ENCODE measurements around the gene GPR78. TPM values are rescaled to one million over a fixed set of nuclear protein-coding genes. Genes with fewer than 3 reads are reported as not detected.
"Not testable (repeated sequence)": the region's sequence is repeated elsewhere in the genome, so short reads cannot be mapped to it uniquely, and the experiment has no call there.

GPR78 gene
- polyA plus RNA-seq, 4 donors, result 0.06 TPM; not detected in 3

DNA sequence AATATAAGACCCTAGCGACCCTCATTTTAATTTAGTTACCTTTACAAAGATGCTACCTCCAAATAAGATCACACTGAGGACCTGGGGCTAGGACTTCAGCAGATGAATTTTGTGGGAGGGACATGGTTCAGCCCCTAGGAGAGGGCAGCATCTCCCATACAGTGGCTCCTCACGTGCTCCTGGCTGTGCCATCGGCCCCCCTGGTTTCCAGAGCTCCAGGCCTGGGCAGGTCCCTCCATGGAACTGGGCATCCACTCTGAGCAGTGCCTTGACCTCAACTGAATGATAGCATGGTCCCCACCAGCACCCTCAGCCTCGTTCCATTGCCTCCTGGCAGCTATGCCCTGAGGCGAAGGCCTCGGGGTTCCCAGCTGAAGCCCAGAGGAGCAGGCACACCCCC, 51.7 kb downstream of the GPR78 start:
- not testable (repeated sequence) for DNase-seq
- 79 to 88% (median 79%) methylated on average over 2 to 5 of the region's 6 CpGs for WGBS, 3 donors

DNA sequence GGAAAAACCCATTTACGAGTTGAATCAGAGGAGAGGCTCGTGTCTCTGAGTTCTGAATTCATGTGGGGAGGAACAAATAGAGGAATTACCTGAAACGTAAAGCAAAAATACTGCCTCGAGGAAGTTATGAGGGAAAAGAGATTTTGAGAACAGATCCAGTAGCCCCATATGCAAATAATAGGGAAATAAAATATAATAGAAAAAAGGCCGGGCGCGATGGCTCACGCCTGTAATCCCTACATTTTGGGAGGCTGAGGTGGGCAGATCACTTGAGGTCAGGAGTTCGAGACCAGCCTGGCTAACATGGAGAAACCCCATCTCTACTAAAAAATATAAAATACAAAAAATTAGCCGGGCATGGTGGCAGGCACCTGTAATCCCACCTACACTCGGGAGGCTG, 54.6 kb downstream of the GPR78 start:
- H3K36me3 ChIP-seq (ENCODE audit: control insufficient read depth in 3 of 3, insufficient read depth in 2 of 3, low read depth in 1 of 3, low read length in 3 of 3); H3K27ac ChIP-seq (ENCODE audit: low read depth in 1 of 3, low read length in 2 of 3); FAIRE-seq; H3K4me3 ChIP-seq (ENCODE audit: low read depth in 1 of 3, low read length in 3 of 3); H3K27me3 ChIP-seq (ENCODE audit: control insufficient read depth in 3 of 3, insufficient read depth in 3 of 3, low read length in 3 of 3); H3K9me3 ChIP-seq (ENCODE audit: control insufficient read depth in 2 of 2, insufficient read depth in 1 of 2, low read depth in 1 of 2, low read length in 1 of 2); H3K4me1 ChIP-seq (ENCODE audit: control insufficient read depth in 3 of 3, insufficient read depth in 2 of 3, low read depth in 1 of 3, low read length in 2 of 3); DNase-seq: not testable (repeated sequence)
- 67 to 72% (median 72%) methylated on average over 5 to 6 of the region's 11 CpGs for WGBS, 3 donors

More for the DNA sequence above, 51.7 kb downstream of the GPR78 start:
- H3K4me1 ChIP-seq (ENCODE audit: control insufficient read depth in 3 of 3, insufficient read depth in 2 of 3, low read depth in 1 of 3, low read length in 2 of 3); H3K4me3 ChIP-seq (ENCODE audit: low read depth in 1 of 3, low read length in 3 of 3); H3K27ac ChIP-seq (ENCODE audit: low read depth in 1 of 3, low read length in 2 of 3); H3K9me3 ChIP-seq (ENCODE audit: control insufficient read depth in 2 of 2, insufficient read depth in 1 of 2, low read depth in 1 of 2, low read length in 1 of 2); H3K27me3 ChIP-seq (ENCODE audit: control insufficient read depth in 3 of 3, insufficient read depth in 3 of 3, low read length in 3 of 3); FAIRE-seq; H3K36me3 ChIP-seq (ENCODE audit: control insufficient read depth in 3 of 3, insufficient read depth in 2 of 3, low read depth in 1 of 3, low read length in 3 of 3): not testable (repeated sequence)

DNA sequence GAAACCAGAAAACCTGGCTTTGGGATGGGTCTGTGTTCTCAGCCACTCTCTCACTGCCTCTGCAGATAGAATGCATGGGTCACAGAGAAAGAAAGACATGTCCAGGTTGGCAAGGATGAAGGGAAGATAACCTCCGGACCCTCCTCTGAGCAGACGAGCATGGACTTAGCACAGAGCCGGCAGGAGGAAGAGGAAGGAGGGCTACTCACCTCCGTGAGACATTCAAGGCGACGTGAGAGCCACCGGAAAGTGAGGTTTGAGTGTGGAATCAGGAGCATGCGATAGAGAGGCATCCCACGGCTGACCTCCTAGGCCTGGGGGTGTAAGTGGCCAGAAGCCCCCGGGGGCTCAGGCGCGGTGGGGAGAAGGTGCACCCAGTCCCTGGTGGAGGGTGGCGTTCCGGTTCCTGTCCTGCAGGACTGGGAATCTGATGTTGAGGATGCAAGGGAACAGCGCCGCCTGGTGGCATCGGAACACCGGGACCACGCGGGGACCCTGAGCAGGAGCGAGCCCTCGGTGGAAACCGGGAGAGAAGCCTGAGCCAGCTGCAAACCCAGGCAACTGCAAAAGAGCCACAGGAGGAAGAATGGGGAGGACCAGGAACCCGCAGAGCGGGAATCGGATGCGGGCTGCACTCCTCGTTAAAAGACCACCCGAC, 55.8 kb downstream of the GPR78 start:
- not testable (repeated sequence) for H3K4me1 ChIP-seq (ENCODE audit: control insufficient read depth in 3 of 3, insufficient read depth in 2 of 3, low read depth in 1 of 3, low read length in 2 of 3); DNase-seq; H3K9me3 ChIP-seq (ENCODE audit: control insufficient read depth in 2 of 2, insufficient read depth in 1 of 2, low read depth in 1 of 2, low read length in 1 of 2); FAIRE-seq; H3K4me3 ChIP-seq (ENCODE audit: low read depth in 1 of 3, low read length in 3 of 3); H3K27me3 ChIP-seq (ENCODE audit: control insufficient read depth in 3 of 3, insufficient read depth in 3 of 3, low read length in 3 of 3); H3K27ac ChIP-seq (ENCODE audit: low read depth in 1 of 3, low read length in 2 of 3); H3K36me3 ChIP-seq (ENCODE audit: control insufficient read depth in 3 of 3, insufficient read depth in 2 of 3, low read depth in 1 of 3, low read length in 3 of 3)
- 80% methylated on average over 1 of the region's 29 CpGs; no CpG with 5 or more reads in 2 of the 3 donors for WGBS, 3 donors

Other genes with a start within 250 kb of the GPR78 start
- gene ACOX3, start 139.7 kb upstream of the GPR78 start, polyA plus RNA-seq, result 10 to 100 TPM; 15.2 to 31.1 (median 23.6) TPM
- gene TRMT44, start 139.6 kb upstream of the GPR78 start, polyA plus RNA-seq, result 10 to 100 TPM in 1 of 4 donors, 1 to 10 TPM in 3; 4.7 to 11.6 (median 5.2) TPM
- 1 to 10 TPM in 2 of 4 donors, under 1 TPM in 1, not detected in 1; 0.27 to 3.8 (median 1.7) TPM for gene CPZ, start 12.4 kb downstream of the GPR78 start, polyA plus RNA-seq

Measured in small intestine (tissue), 7 donors.